Suprapubic skin (tissue), 4 donors: ENCODE data around the gene TTC28. TPM values are rescaled to one million over a fixed set of nuclear protein-coding genes. Genes with fewer than 3 reads are reported as not detected.

Source experiments
- DNase-seq, 2 donors: peaks; one replicate each; pipeline ENCODE4 v3.0.0-alpha.2; 2019; ENCODE audit warnings: low spot score in 2 of 2
- H3K27ac ChIP-seq: fragments of 200-600 bp; sonication (generic); one replicate; pipeline ENCODE4 v1.5.1; 2019
- H3K27me3 ChIP-seq: fragments of 200-600 bp; sonication (generic); one replicate; pipeline ENCODE4 v1.5.1; 2019
- H3K36me3 ChIP-seq: fragments of 200-600 bp; sonication (generic); one replicate; pipeline ENCODE4 v1.5.1; 2019
- H3K4me1 ChIP-seq: fragments of 200-600 bp; sonication (generic); one replicate; pipeline ENCODE4 v1.5.1; 2019
- H3K4me3 ChIP-seq: fragments of 200-600 bp; sonication (generic); one replicate; pipeline ENCODE4 v1.5.1; 2019; ENCODE audit warnings: mild to moderate bottlenecking
- H3K9me3 ChIP-seq: fragments of 200-600 bp; sonication (generic); one replicate; pipeline ENCODE4 v1.5.1; 2019
- CTCF ChIP-seq, 2 donors: fragments of 200-600 bp in 1 of 2; fragments of 450-650 bp in 1 of 2; sonication (generic) in 1 of 2; IDR thresholded peaks; one replicate each; pipeline ENCODE4 v1.5.1; 2016 to 2019; ENCODE audit warnings: antibody characterized with exemption in 2 of 2, mild to moderate bottlenecking in 1 of 2, moderate library complexity in 1 of 2
- EP300 ChIP-seq: sonication (generic); formaldehyde crosslinking; IDR thresholded peaks from one replicate; pipeline ENCODE4 v1.6.1; 2017; ENCODE audit warnings: antibody characterized with exemption
- POLR2A ChIP-seq, 2 donors: fragments of 450-650 bp; IDR thresholded peaks; one replicate each; pipeline ENCODE4 v1.6.1; 2017; ENCODE audit warnings: antibody characterized with exemption in 2 of 2, mild to moderate bottlenecking in 2 of 2, moderate library complexity in 2 of 2
- POLR2AphosphoS5 ChIP-seq, 3 donors: sonication (generic); formaldehyde crosslinking; IDR thresholded peaks; one replicate each; pipeline ENCODE4 v1.6.1; 2017; ENCODE audit warnings: antibody characterized with exemption in 3 of 3
- WGBS: methylation state at CpG from one replicate; pipeline ENCODE4 v1.1.5; 2018; 5-methylcytosine and 5-hydroxymethylcytosine counted together
- total RNA-seq, 4 donors: library from RNA; depleted of rRNA; stranded (reverse); fragments of >200 nt; gene quantifications; one replicate each; pipeline ENCODE4 v1.1.0, GENCODE V29; 2016

TTC28 gene
- total RNA-seq, 4 donors from 2014 or later, result 8.1 to 23.1 (median 11.7) TPM

GRCh38 chr22:28418008-28418407, 261.6 kb downstream of the TTC28 start:
- Histone ChIP-seq H3K9me3 (no peaks in the 10 kb centered on the region), H3K27me3 (no peaks in the 10 kb centered on the region), H3K27ac (no peak overlapping the region), H3K36me3 (no peaks in the 10 kb centered on the region), H3K4me1 (no peaks in the 10 kb centered on the region), H3K4me3 (no peak overlapping the region)
- 93% methylated on average over 1 of the region's 1 CpG for WGBS
- no peak for DNase-seq
- no peak for TF ChIP-seq EP300
- TF ChIP-seq POLR2A (IDR thresholded peaks at IDR 0.05), result no peak
- TF ChIP-seq POLR2AphosphoS5 (IDR thresholded peaks at IDR 0.05), result no peak
- TF ChIP-seq CTCF (IDR thresholded peaks at IDR 0.05), result no peak

GRCh38 chr22:28417431-28417830, 262.2 kb downstream of the TTC28 start:
- no peak for TF ChIP-seq POLR2A (IDR thresholded peaks at IDR 0.05)
- TF ChIP-seq POLR2AphosphoS5 (IDR thresholded peaks at IDR 0.05), result no peak
- no peak for TF ChIP-seq EP300
- no peak for TF ChIP-seq CTCF (IDR thresholded peaks at IDR 0.05)
- no peak overlapping the region for H3K27ac ChIP-seq
- H3K27me3 ChIP-seq, result no peaks in the 10 kb centered on the region
- H3K4me1 ChIP-seq, result no peaks in the 10 kb centered on the region
- no peak overlapping the region for H3K4me3 ChIP-seq
- H3K36me3 ChIP-seq, result no peaks in the 10 kb centered on the region
- no peak for DNase-seq
- H3K9me3 ChIP-seq, result no peaks in the 10 kb centered on the region
- WGBS, result 50% methylated on average over 2 of the region's 2 CpGs

GRCh38 chr22:28414913-28415312, 264.7 kb downstream of the TTC28 start:
- DNase-seq, result no peak
- TF ChIP-seq POLR2A (IDR thresholded peaks at IDR 0.05) (no peak), POLR2AphosphoS5 (IDR thresholded peaks at IDR 0.05) (no peak), EP300 (no peak), CTCF (IDR thresholded peaks at IDR 0.05) (no peak)
- no peak overlapping the region for H3K4me3 ChIP-seq
- no peaks in the 10 kb centered on the region for H3K36me3 ChIP-seq
- H3K27ac ChIP-seq, result no peak overlapping the region
- H3K9me3 ChIP-seq, result no peaks in the 10 kb centered on the region
- WGBS, result 96% methylated on average over 1 of the region's 1 CpG
- peaks cover 10% of the 10 kb centered on the region for H3K4me1 ChIP-seq
- no peaks in the 10 kb centered on the region for H3K27me3 ChIP-seq

GRCh38 chr22:28413612-28414399, 265.8 kb downstream of the TTC28 start:
- Histone ChIP-seq H3K27ac (peak overlapping the region; percentile 38), H3K4me1 (peaks cover 11% of the 10 kb centered on the region), H3K9me3 (no peaks in the 10 kb centered on the region), H3K4me3 (no peak overlapping the region), H3K36me3 (no peaks in the 10 kb centered on the region), H3K27me3 (no peaks in the 10 kb centered on the region)
- DNase-seq, result no peak
- WGBS, result 51% methylated on average over 2 of the region's 2 CpGs
- TF ChIP-seq EP300, result no peak
- no peak for TF ChIP-seq POLR2A (IDR thresholded peaks at IDR 0.05)
- TF ChIP-seq POLR2AphosphoS5 (IDR thresholded peaks at IDR 0.05), result no peak
- no peak for TF ChIP-seq CTCF (IDR thresholded peaks at IDR 0.05)

GRCh38 chr22:28412109-28412508, 267.5 kb downstream of the TTC28 start:
- no peak for DNase-seq
- H3K36me3 ChIP-seq, result no peaks in the 10 kb centered on the region
- 95% methylated on average over 2 of the region's 2 CpGs for WGBS
- H3K4me1 ChIP-seq, result peaks cover 11% of the 10 kb centered on the region
- H3K27me3 ChIP-seq, result no peaks in the 10 kb centered on the region
- TF ChIP-seq CTCF (IDR thresholded peaks at IDR 0.05), result no peak
- no peak for TF ChIP-seq POLR2AphosphoS5 (IDR thresholded peaks at IDR 0.05)
- no peak for TF ChIP-seq EP300
- no peak for TF ChIP-seq POLR2A (IDR thresholded peaks at IDR 0.05)
- no peak overlapping the region for H3K4me3 ChIP-seq
- H3K9me3 ChIP-seq, result no peaks in the 10 kb centered on the region
- no peak overlapping the region for H3K27ac ChIP-seq
